ENCODE results near the gene OBSL1. TPM values are rescaled to one million over a fixed set of nuclear protein-coding genes. Genes with fewer than 3 reads are reported as not detected.
A peak's percentile ranks its signal among the peaks of the same experiment; 100 is the strongest.

OBSL1 gene
- total RNA-seq, 3 donors from 2014 or later (not counting 1 experiment from before 2014, with no cell fraction given): 0.07 to 8.8 (median 0.32) TPM

DNA sequence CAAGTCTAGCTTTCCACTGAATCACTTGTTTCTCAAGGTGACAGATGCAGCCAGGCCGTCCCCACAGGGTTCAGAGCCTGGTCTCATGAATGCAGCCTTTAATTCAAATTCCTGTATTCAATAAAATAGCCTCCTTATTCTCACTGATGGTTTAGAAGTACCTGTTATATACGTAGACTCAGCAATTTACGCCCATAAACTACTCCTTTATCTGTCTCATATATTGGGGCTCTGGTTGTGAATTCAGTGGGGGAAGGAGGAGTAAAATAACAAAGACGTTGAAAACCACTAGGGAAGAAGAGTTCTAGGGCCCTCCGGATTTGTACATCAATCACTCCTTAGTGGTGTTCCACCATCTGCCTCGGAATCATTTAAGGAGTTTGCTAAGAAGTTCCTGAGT is 1.7 kb downstream of the OBSL1 start:
- Mint-ChIP-seq H3K4me3 (peak overlapping the region; percentile 18), H3K4me1 (no peaks in the 10 kb centered on the region), H3K9me3 (no peaks in the 10 kb centered on the region), H3K36me3 (no peaks in the 10 kb centered on the region), H3K27ac (no peak overlapping the region), H3K27me3 (ENCODE audit: low read depth in 2 of 2) (peaks cover 28 to 45% of the 10 kb centered on the region in 2 donors)
- Histone ChIP-seq H3K36me3 (ENCODE audit: control insufficient read depth, insufficient read depth, low read length) (no peaks in the 10 kb centered on the region), H3K4me1 (ENCODE audit: control insufficient read depth, insufficient read depth, low read length) (peaks cover 7% of the 10 kb centered on the region), H3K27me3 (ENCODE audit: control insufficient read depth, insufficient read depth, low read length) (peaks cover 11% of the 10 kb centered on the region), H3K9me3 (ENCODE audit: control insufficient read depth, insufficient read depth, low read length) (no peaks in the 10 kb centered on the region), H3K27ac (ENCODE audit: low read length) (no peak overlapping the region), H3K4me3 (ENCODE audit: low read length) (no peak overlapping the region)
- DNase-seq: no peak
- intact Hi-C loops (cut with micrococcal nuclease): no loop called here
- TF ChIP-seq, protein P1, sequence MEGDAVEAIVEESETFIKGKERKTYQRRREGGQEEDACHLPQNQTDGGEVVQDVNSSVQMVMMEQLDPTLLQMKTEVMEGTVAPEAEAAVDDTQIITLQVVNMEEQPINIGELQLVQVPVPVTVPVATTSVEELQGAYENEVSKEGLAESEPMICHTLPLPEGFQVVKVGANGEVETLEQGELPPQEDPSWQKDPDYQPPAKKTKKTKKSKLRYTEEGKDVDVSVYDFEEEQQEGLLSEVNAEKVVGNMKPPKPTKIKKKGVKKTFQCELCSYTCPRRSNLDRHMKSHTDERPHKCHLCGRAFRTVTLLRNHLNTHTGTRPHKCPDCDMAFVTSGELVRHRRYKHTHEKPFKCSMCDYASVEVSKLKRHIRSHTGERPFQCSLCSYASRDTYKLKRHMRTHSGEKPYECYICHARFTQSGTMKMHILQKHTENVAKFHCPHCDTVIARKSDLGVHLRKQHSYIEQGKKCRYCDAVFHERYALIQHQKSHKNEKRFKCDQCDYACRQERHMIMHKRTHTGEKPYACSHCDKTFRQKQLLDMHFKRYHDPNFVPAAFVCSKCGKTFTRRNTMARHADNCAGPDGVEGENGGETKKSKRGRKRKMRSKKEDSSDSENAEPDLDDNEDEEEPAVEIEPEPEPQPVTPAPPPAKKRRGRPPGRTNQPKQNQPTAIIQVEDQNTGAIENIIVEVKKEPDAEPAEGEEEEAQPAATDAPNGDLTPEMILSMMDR (IDR thresholded peaks at IDR 0.05): no peak
- 83% methylated on average over 4 of the region's 6 CpGs for WGBS (ENCODE audit: insufficient coverage)
- ATAC-seq: no peak

DNA sequence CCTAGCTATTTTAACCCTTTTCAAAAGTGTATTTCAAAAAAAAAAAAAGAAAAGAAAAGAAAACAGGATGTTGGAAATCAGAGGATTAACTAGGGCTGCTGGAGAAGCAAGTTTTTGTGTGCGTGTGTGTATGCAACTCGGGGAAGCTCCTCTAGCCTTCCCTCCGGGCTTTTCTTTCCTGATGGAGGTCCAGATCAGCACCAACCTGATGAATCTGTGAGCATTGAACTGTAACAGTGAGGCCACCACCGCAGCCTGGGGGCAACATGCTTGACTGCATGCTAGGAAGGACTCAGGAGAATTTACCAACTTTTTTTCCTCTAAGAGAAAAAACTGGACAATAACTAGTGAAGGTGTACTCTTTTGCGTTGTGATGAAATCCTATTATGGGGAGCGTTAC is 2.3 kb downstream of the OBSL1 start:
- intact Hi-C loops (cut with micrococcal nuclease): no loop called here
- ATAC-seq: no peak
- WGBS (ENCODE audit: insufficient coverage): 90% methylated on average over 4 of the region's 6 CpGs

DNA sequence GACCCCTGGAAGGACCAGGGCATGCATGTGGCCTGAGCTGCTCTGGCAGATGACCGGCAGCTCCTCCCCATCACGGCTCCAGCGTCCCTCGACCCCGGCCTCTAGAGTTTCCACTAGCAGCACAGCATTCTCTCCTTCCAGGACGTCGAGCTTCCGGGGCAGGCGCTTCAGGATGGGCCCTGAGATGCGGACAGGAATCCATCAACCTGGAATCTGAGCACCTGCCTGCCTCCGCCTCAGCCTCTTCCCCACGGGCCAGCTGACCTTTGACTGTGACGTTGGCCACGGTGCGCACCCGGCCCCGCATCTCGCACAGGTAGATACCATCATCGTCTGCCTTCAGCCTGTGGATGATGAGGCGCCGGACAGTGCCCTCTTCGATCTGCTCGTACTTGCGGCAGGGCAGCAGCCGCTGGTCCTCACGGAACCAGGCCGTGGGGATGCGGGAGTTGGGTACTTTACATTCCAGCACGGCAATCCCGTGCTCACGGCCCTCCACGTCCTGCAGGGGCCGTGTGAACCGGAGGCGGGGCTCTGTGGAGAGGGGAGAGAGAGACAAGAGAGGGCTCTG is 3.5 kb downstream of the OBSL1 start:
- ATAC-seq (no peak), DNase-seq (no peak)
- no peak overlapping the region for H3K27ac Mint-ChIP-seq
- TF ChIP-seq, protein P1 (IDR thresholded peaks at IDR 0.05): no peak
- H3K9me3 Mint-ChIP-seq: no peaks in the 10 kb centered on the region
- Histone ChIP-seq H3K4me1 (ENCODE audit: control insufficient read depth, insufficient read depth, low read length) (peaks cover 7% of the 10 kb centered on the region), H3K36me3 (ENCODE audit: control insufficient read depth, insufficient read depth, low read length) (no peaks in the 10 kb centered on the region), H3K9me3 (ENCODE audit: control insufficient read depth, insufficient read depth, low read length) (no peaks in the 10 kb centered on the region), H3K27me3 (ENCODE audit: control insufficient read depth, insufficient read depth, low read length) (peaks cover 11% of the 10 kb centered on the region), H3K4me3 (ENCODE audit: low read length) (no peak overlapping the region), H3K27ac (ENCODE audit: low read length) (no peak overlapping the region)
- H3K27me3 Mint-ChIP-seq (ENCODE audit: low read depth in 2 of 2): peaks cover 29 to 43% of the 10 kb centered on the region in 2 donors
- intact Hi-C loops (cut with micrococcal nuclease): no loop called here
- 95% methylated on average over 35 of the region's 35 CpGs for WGBS (ENCODE audit: insufficient coverage)
- H3K4me1 Mint-ChIP-seq: no peaks in the 10 kb centered on the region
- no peaks in the 10 kb centered on the region for H3K36me3 Mint-ChIP-seq
- H3K4me3 Mint-ChIP-seq: no peak overlapping the region

More for the DNA sequence above, 2.3 kb downstream of the OBSL1 start:
- no peaks in the 10 kb centered on the region for H3K9me3 Mint-ChIP-seq
- DNase-seq: no peak
- Histone ChIP-seq H3K4me1 (ENCODE audit: control insufficient read depth, insufficient read depth, low read length) (peaks cover 7% of the 10 kb centered on the region), H3K9me3 (ENCODE audit: control insufficient read depth, insufficient read depth, low read length) (no peaks in the 10 kb centered on the region), H3K27ac (ENCODE audit: low read length) (no peak overlapping the region), H3K4me3 (ENCODE audit: low read length) (no peak overlapping the region), H3K36me3 (ENCODE audit: control insufficient read depth, insufficient read depth, low read length) (no peaks in the 10 kb centered on the region), H3K27me3 (ENCODE audit: control insufficient read depth, insufficient read depth, low read length) (peaks cover 11% of the 10 kb centered on the region)
- H3K4me3 Mint-ChIP-seq: no peak overlapping the region
- TF ChIP-seq, protein P1 (IDR thresholded peaks at IDR 0.05): no peak
- H3K4me1 Mint-ChIP-seq: no peaks in the 10 kb centered on the region
- peaks cover 31 to 50% of the 10 kb centered on the region in 2 donors for H3K27me3 Mint-ChIP-seq (ENCODE audit: low read depth in 2 of 2)
- no peaks in the 10 kb centered on the region for H3K36me3 Mint-ChIP-seq
- H3K27ac Mint-ChIP-seq: no peak overlapping the region

DNA sequence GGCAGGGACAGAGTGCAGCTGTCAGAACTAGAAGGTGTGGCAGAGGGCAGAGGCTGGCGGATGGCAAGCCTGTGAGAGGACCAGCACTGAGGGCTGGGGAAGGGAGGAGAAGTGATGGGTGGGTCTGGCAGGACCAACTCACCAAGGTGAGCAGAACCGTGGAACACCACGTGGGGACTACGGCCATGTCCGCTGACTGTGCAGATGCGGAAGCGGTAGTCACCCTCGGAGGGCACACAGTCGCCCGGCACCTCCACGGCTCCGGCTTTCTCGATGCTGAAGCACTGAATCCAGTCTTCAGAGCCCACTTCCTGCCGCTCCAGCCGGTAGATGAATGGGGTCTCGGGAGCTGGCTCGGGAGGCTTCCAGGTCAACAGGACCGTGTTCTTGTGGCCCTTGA is 4.2 kb downstream of the OBSL1 start:
- Histone ChIP-seq H3K4me3 (ENCODE audit: low read length) (no peak overlapping the region), H3K36me3 (ENCODE audit: control insufficient read depth, insufficient read depth, low read length) (no peaks in the 10 kb centered on the region), H3K27me3 (ENCODE audit: control insufficient read depth, insufficient read depth, low read length) (peaks cover 9% of the 10 kb centered on the region), H3K27ac (ENCODE audit: low read length) (no peak overlapping the region), H3K9me3 (ENCODE audit: control insufficient read depth, insufficient read depth, low read length) (no peaks in the 10 kb centered on the region), H3K4me1 (ENCODE audit: control insufficient read depth, insufficient read depth, low read length) (peaks cover 7% of the 10 kb centered on the region)
- Mint-ChIP-seq H3K4me3 (no peak overlapping the region), H3K36me3 (no peaks in the 10 kb centered on the region), H3K27me3 (ENCODE audit: low read depth in 2 of 2) (peaks cover 30 to 39% of the 10 kb centered on the region in 2 donors), H3K27ac (no peak overlapping the region), H3K4me1 (no peaks in the 10 kb centered on the region), H3K9me3 (no peaks in the 10 kb centered on the region)
- 94% methylated on average over 18 of the region's 18 CpGs for WGBS (ENCODE audit: insufficient coverage)
- ATAC-seq (no peak), DNase-seq (no peak)
- intact Hi-C loops (cut with micrococcal nuclease): no loop called here
- TF ChIP-seq, protein P1 (IDR thresholded peaks at IDR 0.05): no peak
